ENCODE results near the gene CXorf38. TPM values are rescaled to one million over a fixed set of nuclear protein-coding genes. Genes with fewer than 3 reads are reported as not detected.

Gene CXorf38
- total and polyA plus RNA-seq, 2 experiments from 2014 or later = 6.1 to 11.3 TPM

- DNase-seq (ENCODE audit: low spot score) = peak; percentile 8
- 62% methylated on average over 6 of the region's 6 CpGs for WGBS (ENCODE audit: low lambda C conversion rate, missing lambda C conversion rate)
Measured at GRCh38 chrX:40671126-40671525, 23.8 kb upstream of the CXorf38 start.

DNA sequence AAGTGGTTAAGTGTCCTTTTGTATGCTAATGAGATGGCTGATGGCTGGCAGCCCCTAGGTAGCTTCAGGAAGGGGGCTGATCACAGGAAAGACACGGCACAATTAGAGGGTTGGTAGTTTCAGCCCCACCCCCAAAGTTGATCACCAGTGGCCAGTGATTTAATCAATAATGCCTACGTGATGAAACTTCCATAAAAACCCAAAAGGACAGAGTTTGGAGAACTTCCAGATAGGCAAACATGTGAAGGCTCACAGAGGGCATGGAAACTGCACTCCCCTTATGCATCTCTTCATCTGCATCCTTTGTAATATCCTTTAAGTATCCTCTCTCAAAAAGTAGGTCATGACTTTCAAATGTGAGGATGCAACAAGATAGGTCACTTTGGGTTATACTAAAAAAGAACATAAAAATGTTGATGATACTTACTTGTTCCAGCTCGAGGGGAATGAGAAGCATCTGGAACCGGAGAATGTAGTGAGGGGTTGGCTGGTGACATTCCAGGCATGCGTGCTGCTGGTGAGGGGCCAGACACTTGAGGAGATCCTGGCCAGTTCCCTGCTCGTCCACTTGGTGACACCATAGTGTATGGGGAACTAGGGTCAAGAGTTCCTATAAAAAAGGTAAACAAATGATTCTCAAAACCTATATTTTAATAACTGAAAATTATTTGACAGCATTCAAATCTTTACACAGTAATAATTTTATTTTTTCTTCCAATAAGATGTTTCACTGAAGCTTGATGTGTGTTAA lies 16.7 kb upstream of the CXorf38 start:
- Histone ChIP-seq H3K4me2 (no peak overlapping the region), H2AFZ (no peak overlapping the region), H3K4me3 (no peak overlapping the region), H3K27ac (no peak overlapping the region), H4K20me1 (ENCODE audit: insufficient read depth, poor library complexity, severe bottlenecking) (no peaks in the 10 kb centered on the region), H3K4me1 (ENCODE audit: insufficient read depth) (no peaks in the 10 kb centered on the region), H3K36me3 (replicated peaks; ENCODE audit: insufficient read depth, low read depth) (no peaks in the 10 kb centered on the region), H3K27me3 (no peaks in the 10 kb centered on the region), H3K9me3 (ENCODE audit: low read depth) (no peaks in the 10 kb centered on the region), H3K9me2 (replicated peaks; ENCODE audit: insufficient read depth) (no peaks in the 10 kb centered on the region), H3K79me2 (no peaks in the 10 kb centered on the region)
- 48% methylated on average over 6 of the region's 6 CpGs for WGBS (ENCODE audit: low lambda C conversion rate, missing lambda C conversion rate)
- peak; percentile 39 for DNase-seq (ENCODE audit: low spot score)
- TF ChIP-seq CTCF (IDR thresholded peaks at IDR 0.05; ENCODE audit: poor library complexity) (peak; percentile 45), EZH2 (IDR thresholded peaks at IDR 0.05; ENCODE audit: borderline replicate concordance) (no peak)

More at GRCh38 chrX:40671126-40671525, 23.8 kb upstream of the CXorf38 start:
- H4K20me1 ChIP-seq (ENCODE audit: insufficient read depth, poor library complexity, severe bottlenecking) = no peaks in the 10 kb centered on the region
- no peaks in the 10 kb centered on the region for H3K9me3 ChIP-seq (ENCODE audit: low read depth)
- TF ChIP-seq CTCF (IDR thresholded peaks at IDR 0.05; ENCODE audit: poor library complexity) (no peak), EZH2phosphoT487 (IDR thresholded peaks at IDR 0.05; ENCODE audit: low read depth, severe bottlenecking, unreplicated experiment) (no peak), EZH2 (IDR thresholded peaks at IDR 0.05; ENCODE audit: borderline replicate concordance) (no peak)
- H3K79me2 ChIP-seq = no peaks in the 10 kb centered on the region
- no peaks in the 10 kb centered on the region for H3K27me3 ChIP-seq
- H3K4me3 ChIP-seq = no peak overlapping the region
- H3K4me1 ChIP-seq (ENCODE audit: insufficient read depth) = no peaks in the 10 kb centered on the region
- no peak overlapping the region for H3K27ac ChIP-seq
- H3K4me2 ChIP-seq = no peak overlapping the region
- no peaks in the 10 kb centered on the region for H3K9me2 ChIP-seq (replicated peaks; ENCODE audit: insufficient read depth)
- H3K36me3 ChIP-seq (replicated peaks; ENCODE audit: insufficient read depth, low read depth) = peaks cover 2% of the 10 kb centered on the region
- H2AFZ ChIP-seq = no peak overlapping the region

DNA sequence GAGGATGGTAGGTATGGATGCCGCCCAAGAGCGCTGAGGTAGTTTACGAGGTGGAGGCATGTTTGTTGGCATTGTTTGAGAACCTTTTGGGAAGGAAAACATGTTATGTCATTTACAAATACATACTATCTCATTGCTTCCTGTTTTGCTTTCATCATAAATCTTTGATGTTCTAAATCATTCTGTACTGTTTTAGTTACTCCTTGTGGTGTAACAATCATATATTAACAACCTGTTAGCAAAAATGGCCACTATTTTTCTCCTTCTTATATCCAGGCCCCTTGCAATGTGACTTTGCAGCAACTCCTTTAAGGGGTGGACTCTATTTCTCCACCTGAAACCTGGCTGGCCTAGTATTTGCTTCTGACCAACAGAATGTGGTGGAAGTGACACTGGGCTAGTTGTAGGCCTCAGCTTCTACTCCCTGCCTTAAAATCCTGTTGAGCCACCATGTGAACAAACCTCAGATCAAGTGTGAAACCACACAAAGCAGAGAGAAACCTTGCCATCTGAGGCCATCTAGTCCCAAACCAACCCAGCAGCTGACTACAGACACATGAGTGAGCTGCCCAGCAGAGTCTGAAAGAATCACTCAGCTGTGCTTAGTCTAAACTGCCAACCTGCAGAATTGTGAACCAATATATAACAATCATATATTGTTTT lies 15.8 kb upstream of the CXorf38 start:
- no peaks in the 10 kb centered on the region for H3K9me3 ChIP-seq (ENCODE audit: low read depth)

More for the DNA sequence above, 15.8 kb upstream of the CXorf38 start:
- H4K20me1 ChIP-seq (ENCODE audit: insufficient read depth, poor library complexity, severe bottlenecking) = no peaks in the 10 kb centered on the region
- no peak for DNase-seq (ENCODE audit: low spot score)
- no peak overlapping the region for H3K4me3 ChIP-seq
- H3K4me2 ChIP-seq = no peak overlapping the region
- no peaks in the 10 kb centered on the region for H3K27me3 ChIP-seq
- no peak overlapping the region for H3K27ac ChIP-seq
- H2AFZ ChIP-seq = no peak overlapping the region
- no peaks in the 10 kb centered on the region for H3K4me1 ChIP-seq (ENCODE audit: insufficient read depth)
- H3K9me2 ChIP-seq (replicated peaks; ENCODE audit: insufficient read depth) = no peaks in the 10 kb centered on the region
- no peak for TF ChIP-seq EZH2phosphoT487 (IDR thresholded peaks at IDR 0.05; ENCODE audit: low read depth, severe bottlenecking, unreplicated experiment)
- TF ChIP-seq EZH2 (IDR thresholded peaks at IDR 0.05; ENCODE audit: borderline replicate concordance) = no peak
- TF ChIP-seq CTCF (IDR thresholded peaks at IDR 0.05; ENCODE audit: poor library complexity) = no peak
- no peaks in the 10 kb centered on the region for H3K36me3 ChIP-seq (replicated peaks; ENCODE audit: insufficient read depth, low read depth)
- WGBS (ENCODE audit: low lambda C conversion rate, missing lambda C conversion rate) = 97% methylated on average over 3 of the region's 3 CpGs
- no peaks in the 10 kb centered on the region for H3K79me2 ChIP-seq
